ENCODE measurements around the gene SUMO2. TPM values are rescaled to one million over a fixed set of nuclear protein-coding genes. Genes with fewer than 3 reads are reported as not detected.

SUMO2 gene
- total RNA-seq = 100 to 1,000 TPM; 491 to 520 TPM

- POLR2A ChIA-PET = interaction anchor here (0.5 to 2.4 kb wide), 15 partner anchors 9 to 594 kb away, joined by 3 to 9 read pairs (median 4); partner anchors contain the start of genes JPT1, MIF4GD, MRPS7 and NUP85
Measured at GRCh38 chr17:75182569-75183436, at the start of gene SUMO2. Gene SUMO2 (minus strand): TSS chr17:75182959. CDS start chr17:75182834, 125 bp downstream.

DNA sequence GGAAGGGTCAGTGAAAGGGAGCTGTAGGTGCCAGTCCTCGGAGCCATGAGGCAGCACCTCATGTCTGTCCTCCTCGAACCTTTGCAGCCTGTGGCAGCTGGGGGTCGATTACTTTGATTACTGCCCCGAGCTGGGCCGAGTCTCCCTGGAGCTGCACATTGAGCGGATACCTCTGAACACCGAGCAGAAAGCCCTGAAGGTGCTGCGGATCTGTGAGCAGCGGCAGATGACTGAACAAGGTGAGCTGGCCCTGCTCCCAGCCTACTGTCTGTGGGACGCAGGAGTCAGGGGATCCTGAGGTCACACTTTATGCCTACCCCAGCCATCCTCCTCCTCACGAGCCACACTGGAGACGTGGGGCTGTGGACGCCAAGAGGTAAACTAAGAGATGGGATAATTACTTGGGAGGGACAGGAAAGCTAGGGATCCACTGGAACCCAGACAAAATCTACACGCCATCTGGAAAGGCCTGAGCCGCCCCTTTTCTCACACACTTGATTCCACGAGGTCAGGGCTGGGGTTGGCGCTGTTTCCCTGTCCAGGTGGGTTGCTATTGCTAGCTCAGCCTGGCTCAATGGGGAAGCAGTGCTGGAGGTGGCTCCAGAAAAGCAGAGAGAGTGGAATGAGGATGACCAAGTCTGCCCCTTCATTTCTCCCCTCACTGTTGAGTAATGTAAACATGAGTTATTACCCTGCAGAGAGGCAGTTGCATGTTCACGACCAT is 49.1 kb upstream of the SUMO2 start:
- Mint-ChIP-seq H3K27ac (no peak overlapping the region), H3K9me3 (ENCODE audit: insufficient read depth) (no peaks in the 10 kb centered on the region), H3K27me3 (ENCODE audit: low read depth) (no peaks in the 10 kb centered on the region), H3K36me3 (ENCODE audit: low read depth) (peaks cover 59% of the 10 kb centered on the region), H3K4me3 (no peak overlapping the region), H3K4me1 (ENCODE audit: low read depth) (no peaks in the 10 kb centered on the region)
- DNase-seq (no peak), ATAC-seq (no peak)
- ChIA-PET POLR2A (interaction anchor here (0.6 kb wide), 1 partner anchor 530 kb away, joined by 3 read pairs; no protein-coding TSS in a partner anchor), CTCF (interaction anchor here (1.1 kb wide), 1 partner anchor 8 kb away, joined by 3 read pairs; no protein-coding TSS in a partner anchor)

More at GRCh38 chr17:75182569-75183436, at the start of gene SUMO2:
- Mint-ChIP-seq H3K27ac (peak within 1 kb of the TSS; percentile 98), H3K9me3 (ENCODE audit: insufficient read depth) (no peaks in the 10 kb centered on the region), H3K36me3 (ENCODE audit: low read depth) (peaks cover 34% of the 10 kb centered on the region), H3K27me3 (ENCODE audit: low read depth) (no peaks in the 10 kb centered on the region), H3K4me1 (ENCODE audit: low read depth) (peaks cover 44% of the 10 kb centered on the region), H3K4me3 (peak within 1 kb of the TSS; percentile 90)
- ATAC-seq (peak; percentile 82), DNase-seq (peak; percentile 96)
- CTCF ChIA-PET = interaction anchor here (0.6 to 3.4 kb wide), 6 partner anchors 8 to 69 kb away, joined by 3 to 18 read pairs (median 7); partner anchors contain the start of gene JPT1

DNA sequence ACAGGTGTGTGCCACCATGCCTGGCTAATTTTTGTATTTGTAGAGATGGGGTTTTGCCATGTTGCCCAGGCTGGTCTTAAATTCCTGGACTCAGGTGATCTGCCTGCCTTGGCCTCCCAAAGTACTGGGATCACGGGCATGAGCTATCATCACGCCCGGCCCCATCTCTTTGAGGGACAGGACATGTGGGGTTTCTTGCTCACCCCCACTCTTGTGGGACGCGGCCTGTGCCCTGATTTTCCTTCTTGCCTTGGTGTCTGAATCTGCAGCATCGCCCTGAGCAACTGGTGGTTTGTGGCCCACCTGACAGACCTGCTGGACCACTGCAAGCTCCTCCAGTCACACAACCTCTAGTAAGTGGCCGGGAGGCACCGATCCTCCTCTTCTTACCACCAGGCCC is 48.3 kb upstream of the SUMO2 start:
- H3K9me3 Mint-ChIP-seq (ENCODE audit: insufficient read depth) = no peaks in the 10 kb centered on the region
- no peaks in the 10 kb centered on the region for H3K27me3 Mint-ChIP-seq (ENCODE audit: low read depth)
- DNase-seq = no peak
- POLR2A ChIA-PET = interaction anchor here (1.5 kb wide), 1 partner anchor 29 kb away, joined by 7 read pairs; no protein-coding TSS in a partner anchor
- H3K4me3 Mint-ChIP-seq = no peak overlapping the region
- CTCF ChIA-PET = interaction anchor here (1.1 to 1.8 kb wide), 3 partner anchors 9 to 117 kb away, joined by 3 to 6 read pairs (median 5); no protein-coding TSS in a partner anchor
- no peak overlapping the region for H3K27ac Mint-ChIP-seq
- peaks cover 58% of the 10 kb centered on the region for H3K36me3 Mint-ChIP-seq (ENCODE audit: low read depth)
- no peak for ATAC-seq
- H3K4me1 Mint-ChIP-seq (ENCODE audit: low read depth) = no peaks in the 10 kb centered on the region

DNA sequence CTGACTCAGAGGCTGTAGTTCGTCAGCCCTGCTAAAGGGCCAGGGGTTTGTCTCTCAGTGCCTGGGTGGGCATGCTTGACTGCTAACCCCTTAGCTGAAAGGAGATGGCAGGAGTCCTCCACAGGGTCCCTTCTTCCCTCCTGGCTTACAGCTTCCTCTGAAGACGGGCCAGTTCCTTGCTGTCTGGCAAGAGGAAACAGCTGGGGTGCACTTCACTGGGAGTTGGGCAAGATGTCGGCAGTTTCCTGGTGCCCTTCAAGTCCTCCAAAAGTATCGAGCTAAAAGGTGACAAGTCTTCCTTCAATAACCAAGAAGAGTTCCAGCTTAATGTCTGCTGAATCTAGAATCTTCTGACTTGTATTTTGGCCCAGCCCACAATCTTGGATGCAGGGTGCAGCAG is 46.1 kb upstream of the SUMO2 start:
- Mint-ChIP-seq H3K27ac (no peak overlapping the region), H3K4me1 (ENCODE audit: low read depth) (no peaks in the 10 kb centered on the region), H3K4me3 (no peak overlapping the region), H3K9me3 (ENCODE audit: insufficient read depth) (no peaks in the 10 kb centered on the region), H3K27me3 (ENCODE audit: low read depth) (no peaks in the 10 kb centered on the region), H3K36me3 (ENCODE audit: low read depth) (peaks cover 58% of the 10 kb centered on the region)
- ATAC-seq = no peak
- no peak for DNase-seq
- ChIA-PET CTCF (interaction anchor here (1.0 to 1.9 kb wide), 4 partner anchors 9 to 115 kb away, joined by 3 to 10 read pairs (median 4); partner anchors contain the start of gene MIF4GD), POLR2A (interaction anchor here (1.0 kb wide), 1 partner anchor 9 kb away, joined by 4 read pairs; no protein-coding TSS in a partner anchor)

GRCh38 chr17:75228305-75228704 is 45.5 kb upstream of the SUMO2 start:
- H3K36me3 Mint-ChIP-seq (ENCODE audit: low read depth) = peaks cover 58% of the 10 kb centered on the region
- no peaks in the 10 kb centered on the region for H3K4me1 Mint-ChIP-seq (ENCODE audit: low read depth)
- POLR2A ChIA-PET = no interaction called here
- no peak for DNase-seq
- CTCF ChIA-PET = interaction anchor here (1.0 to 1.3 kb wide), 3 partner anchors 10 to 114 kb away, joined by 3 to 4 read pairs (median 3); partner anchors contain the start of gene MIF4GD
- no peak overlapping the region for H3K4me3 Mint-ChIP-seq
- H3K9me3 Mint-ChIP-seq (ENCODE audit: insufficient read depth) = no peaks in the 10 kb centered on the region
- H3K27ac Mint-ChIP-seq = no peak overlapping the region
- no peaks in the 10 kb centered on the region for H3K27me3 Mint-ChIP-seq (ENCODE audit: low read depth)
- ATAC-seq = no peak

DNA sequence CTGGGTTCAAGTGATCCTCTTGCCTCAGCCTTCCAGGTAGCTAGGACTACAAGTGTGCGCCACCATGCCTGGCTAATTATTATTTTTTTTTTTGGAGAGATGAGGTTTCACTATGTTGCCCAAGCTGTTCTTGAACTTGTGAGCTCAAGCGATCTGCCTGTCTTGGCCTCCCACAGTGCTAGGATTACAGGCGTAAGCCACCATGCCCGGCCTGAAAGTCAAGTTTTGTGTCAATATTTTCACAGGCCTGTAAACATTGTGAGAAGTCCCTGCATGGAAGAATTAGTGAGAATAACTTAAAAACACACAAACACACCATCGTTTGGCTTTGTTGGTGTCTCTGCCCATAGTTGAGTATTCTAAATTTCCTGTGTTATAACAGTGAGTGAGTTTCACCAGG is 45.0 kb upstream of the SUMO2 start:
- ChIA-PET CTCF (interaction anchor here (1.3 kb wide), 1 partner anchor 10 kb away, joined by 3 read pairs; no protein-coding TSS in a partner anchor), POLR2A (interaction anchor here (0.6 kb wide), 1 partner anchor 9 kb away, joined by 3 read pairs; no protein-coding TSS in a partner anchor)
- no peak overlapping the region for H3K4me3 Mint-ChIP-seq
- ATAC-seq (no peak), DNase-seq (no peak)
- peaks cover 57% of the 10 kb centered on the region for H3K36me3 Mint-ChIP-seq (ENCODE audit: low read depth)
- H3K27ac Mint-ChIP-seq = no peak overlapping the region
- H3K27me3 Mint-ChIP-seq (ENCODE audit: low read depth) = no peaks in the 10 kb centered on the region
- no peaks in the 10 kb centered on the region for H3K9me3 Mint-ChIP-seq (ENCODE audit: insufficient read depth)
- no peaks in the 10 kb centered on the region for H3K4me1 Mint-ChIP-seq (ENCODE audit: low read depth)

DNA sequence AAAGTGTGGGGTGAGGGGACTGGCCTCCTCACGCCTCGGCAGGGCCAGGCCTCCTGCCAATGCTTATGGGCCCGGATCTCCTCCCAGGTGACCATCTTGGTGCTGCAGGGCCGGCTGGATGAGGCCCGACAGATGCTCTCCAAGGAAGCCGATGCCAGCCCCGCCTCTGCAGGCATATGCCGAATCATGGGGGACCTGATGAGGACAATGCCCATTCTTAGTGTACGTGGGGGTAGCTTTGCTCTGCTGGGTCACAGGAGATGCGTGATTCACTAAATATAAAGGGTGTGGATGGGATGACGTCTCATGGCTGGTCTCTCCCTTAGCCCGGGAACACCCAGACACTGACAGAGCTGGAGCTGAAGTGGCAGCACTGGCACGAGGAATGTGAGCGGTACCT is 42.3 kb upstream of the SUMO2 start:
- Mint-ChIP-seq H3K4me1 (ENCODE audit: low read depth) (no peaks in the 10 kb centered on the region), H3K9me3 (ENCODE audit: insufficient read depth) (no peaks in the 10 kb centered on the region), H3K36me3 (ENCODE audit: low read depth) (peaks cover 50% of the 10 kb centered on the region), H3K27ac (no peak overlapping the region), H3K27me3 (ENCODE audit: low read depth) (no peaks in the 10 kb centered on the region), H3K4me3 (no peak overlapping the region)
- no peak for ATAC-seq
- ChIA-PET POLR2A (no interaction called here), CTCF (interaction anchor here (1.4 to 1.7 kb wide), 3 partner anchors 15 to 111 kb away, joined by 3 to 5 read pairs (median 3); no protein-coding TSS in a partner anchor)
- DNase-seq = no peak

- POLR2A ChIA-PET = interaction anchor here (1.3 kb wide), 1 partner anchor 9 kb away, joined by 4 read pairs; no protein-coding TSS in a partner anchor
- H3K27me3 Mint-ChIP-seq (ENCODE audit: low read depth) = no peaks in the 10 kb centered on the region
- H3K4me3 Mint-ChIP-seq = no peak overlapping the region
- no peaks in the 10 kb centered on the region for H3K9me3 Mint-ChIP-seq (ENCODE audit: insufficient read depth)
- CTCF ChIA-PET = interaction anchor here (1.0 to 1.1 kb wide), 2 partner anchors 20 to 159 kb away, joined by 3 to 4 read pairs; no protein-coding TSS in a partner anchor
- ATAC-seq (no peak), DNase-seq (no peak)
- H3K36me3 Mint-ChIP-seq (ENCODE audit: low read depth) = peaks cover 48% of the 10 kb centered on the region
- no peaks in the 10 kb centered on the region for H3K4me1 Mint-ChIP-seq (ENCODE audit: low read depth)
- H3K27ac Mint-ChIP-seq = peak overlapping the region; percentile 67
Measured at GRCh38 chr17:75219815-75220214, 37.1 kb upstream of the SUMO2 start.

DNA sequence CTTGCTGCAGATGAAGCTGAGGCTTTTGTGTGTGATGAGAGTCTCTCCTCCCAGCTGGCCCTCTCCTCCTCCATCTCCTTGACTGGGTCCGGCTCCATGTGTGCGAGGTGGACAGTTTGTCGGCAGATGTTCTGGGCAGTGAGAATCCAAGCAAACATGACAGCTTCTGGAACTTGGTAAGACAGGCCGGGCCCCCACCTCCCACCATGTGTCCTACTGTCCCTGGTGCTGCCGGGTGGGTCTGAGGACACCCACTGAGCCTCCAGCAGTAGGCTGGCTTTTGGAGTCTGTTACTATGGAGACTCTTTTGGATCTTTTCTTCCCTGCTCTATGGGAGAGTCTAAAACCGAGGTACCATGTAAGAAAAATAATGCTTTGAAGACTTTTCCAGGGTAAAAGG is 35.4 kb upstream of the SUMO2 start:
- no peak for ATAC-seq
- DNase-seq = no peak
- Mint-ChIP-seq H3K36me3 (ENCODE audit: low read depth) (peaks cover 50% of the 10 kb centered on the region), H3K27me3 (ENCODE audit: low read depth) (no peaks in the 10 kb centered on the region), H3K4me3 (no peak overlapping the region), H3K4me1 (ENCODE audit: low read depth) (no peaks in the 10 kb centered on the region), H3K27ac (no peak overlapping the region), H3K9me3 (ENCODE audit: insufficient read depth) (no peaks in the 10 kb centered on the region)
- POLR2A ChIA-PET = interaction anchor here (1.5 kb wide), 1 partner anchor 13 kb away, joined by 3 read pairs; the partner anchor contains the start of gene NUP85
- CTCF ChIA-PET = interaction anchor here (1.0 kb wide), 1 partner anchor 9 kb away, joined by 3 read pairs; no protein-coding TSS in a partner anchor

GRCh38 chr17:75209061-75209460 is 26.3 kb upstream of the SUMO2 start:
- H3K9me3 Mint-ChIP-seq (ENCODE audit: insufficient read depth) = no peaks in the 10 kb centered on the region
- no peak overlapping the region for H3K4me3 Mint-ChIP-seq
- peaks cover 26% of the 10 kb centered on the region for H3K4me1 Mint-ChIP-seq (ENCODE audit: low read depth)
- H3K36me3 Mint-ChIP-seq (ENCODE audit: low read depth) = peaks cover 34% of the 10 kb centered on the region
- ATAC-seq = no peak
- POLR2A ChIA-PET = interaction anchor here (0.7 to 1.0 kb wide), 2 partner anchors 55 to 99 kb away, joined by 3 read pairs; partner anchors contain the start of genes ARMC7 and JPT1
- no peak overlapping the region for H3K27ac Mint-ChIP-seq
- DNase-seq = no peak
- CTCF ChIA-PET = interaction anchor here (0.7 to 2.4 kb wide), 8 partner anchors 9 to 950 kb away, joined by 3 to 8 read pairs (median 4); no protein-coding TSS in a partner anchor
- no peaks in the 10 kb centered on the region for H3K27me3 Mint-ChIP-seq (ENCODE audit: low read depth)

- CTCF ChIA-PET = interaction anchor here (1.3 to 1.6 kb wide), 5 partner anchors 27 to 247 kb away, joined by 3 to 6 read pairs (median 4); no protein-coding TSS in a partner anchor
- H3K36me3 Mint-ChIP-seq (ENCODE audit: low read depth) = peaks cover 31% of the 10 kb centered on the region
- ATAC-seq (no peak), DNase-seq (no peak)
- no peaks in the 10 kb centered on the region for H3K9me3 Mint-ChIP-seq (ENCODE audit: insufficient read depth)
- H3K4me3 Mint-ChIP-seq = no peak overlapping the region
- no peak overlapping the region for H3K27ac Mint-ChIP-seq
- no peaks in the 10 kb centered on the region for H3K27me3 Mint-ChIP-seq (ENCODE audit: low read depth)
- POLR2A ChIA-PET = interaction anchor here (1.0 kb wide), 1 partner anchor 54 kb away, joined by 3 read pairs; the partner anchor contains the start of gene JPT1
- peaks cover 31% of the 10 kb centered on the region for H3K4me1 Mint-ChIP-seq (ENCODE audit: low read depth)
Measured at GRCh38 chr17:75208161-75208560, 25.4 kb upstream of the SUMO2 start.
